GM19238 (cell line): ENCODE measurements around the gene ERICH6.
A peak's percentile ranks its signal among the peaks of the same experiment; 100 is the strongest.

Experiments
- DNase-seq: peaks from one replicate; pipeline ENCODE4 v3.0.0; 2011; ENCODE audit warnings: low spot score; ENCODE audit not compliant: insufficient read length

ERICH6 gene

GRCh38 chr3:150736903-150737832 lies 33.4 kb upstream of the ERICH6 start:
- no peak for DNase-seq

GRCh38 chr3:150736316-150736719 lies 32.6 kb upstream of the ERICH6 start:
- no peak for DNase-seq

- DNase-seq: no peak
Observed at GRCh38 chr3:150734795-150735119, 31.0 kb upstream of the ERICH6 start.

- DNase-seq: no peak
Observed at GRCh38 chr3:150733936-150734794, 30.4 kb upstream of the ERICH6 start.

DNA sequence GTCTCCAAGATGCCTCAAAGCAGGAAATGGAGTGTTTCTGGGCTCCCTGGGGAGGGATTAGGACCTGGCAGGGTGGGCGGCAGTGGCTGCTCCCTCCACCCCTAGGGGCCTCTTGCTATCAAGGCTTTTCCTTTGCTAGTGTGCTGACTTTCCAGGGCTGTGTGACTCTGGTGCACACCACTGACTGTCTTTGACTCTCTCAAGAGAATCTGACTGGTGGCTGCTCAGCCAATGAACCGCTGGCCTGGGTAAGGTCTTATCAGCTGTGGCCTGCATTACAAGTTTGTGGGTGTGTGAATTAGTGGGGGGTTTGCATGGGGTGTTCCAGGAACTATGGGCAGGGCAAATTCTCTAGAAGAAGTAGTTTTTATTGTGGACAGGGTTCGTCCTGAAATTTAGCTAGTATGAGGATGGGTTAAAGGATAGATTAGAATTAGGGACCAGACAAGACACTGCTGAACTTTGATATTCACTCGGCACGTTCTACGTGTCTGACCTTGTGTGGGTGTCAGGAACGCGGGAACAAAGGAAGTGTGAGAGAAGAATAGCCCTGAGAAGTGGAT lies 29.7 kb upstream of the ERICH6 start:
- no peak for DNase-seq

GRCh38 chr3:150729682-150730360 lies 26.1 kb upstream of the ERICH6 start:
- no peak for DNase-seq

GRCh38 chr3:150727653-150728502 lies 24.2 kb upstream of the ERICH6 start:
- DNase-seq: no peak

DNA sequence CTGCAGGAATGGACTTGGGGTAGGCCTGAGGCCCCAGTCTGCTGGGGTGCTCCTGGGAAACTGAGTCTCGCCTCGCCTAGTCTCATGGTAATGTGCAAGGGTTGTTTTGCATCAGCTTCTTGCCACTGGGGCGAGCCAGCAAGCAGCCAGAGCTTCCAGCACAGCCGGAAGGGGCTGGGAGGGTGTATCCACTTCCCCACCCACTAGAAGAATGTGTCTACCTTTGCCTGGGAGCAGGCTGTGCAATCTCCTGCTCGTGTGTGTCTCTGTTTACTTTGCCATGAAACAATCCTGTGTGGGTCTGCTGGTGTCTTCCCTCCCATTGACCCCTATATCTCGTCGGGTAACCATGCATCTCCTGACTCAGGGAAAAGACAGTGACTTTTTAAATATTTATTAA lies 21.8 kb upstream of the ERICH6 start:
- no peak for DNase-seq

GRCh38 chr3:150723946-150724345 lies 20.2 kb upstream of the ERICH6 start:
- DNase-seq: no peak

DNA sequence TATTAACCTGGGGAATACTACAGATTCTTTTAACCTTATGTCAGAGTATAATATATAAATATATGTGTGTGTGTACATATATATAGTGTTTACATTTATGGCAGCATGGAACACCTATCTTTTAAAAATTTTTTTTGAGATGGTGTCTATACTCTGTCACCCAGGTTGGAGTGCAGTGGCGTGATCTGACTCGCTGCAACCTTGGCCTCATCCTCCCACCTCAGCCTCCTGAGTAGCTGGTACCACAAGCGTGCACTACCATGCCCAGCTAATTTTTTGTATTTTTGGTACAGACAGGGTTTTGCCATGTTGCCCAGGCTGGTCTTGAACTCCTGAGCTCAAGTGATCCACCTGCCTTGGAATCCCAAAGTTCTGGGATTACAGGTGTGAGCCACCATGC lies 18.5 kb upstream of the ERICH6 start:
- DNase-seq: no peak

DNA sequence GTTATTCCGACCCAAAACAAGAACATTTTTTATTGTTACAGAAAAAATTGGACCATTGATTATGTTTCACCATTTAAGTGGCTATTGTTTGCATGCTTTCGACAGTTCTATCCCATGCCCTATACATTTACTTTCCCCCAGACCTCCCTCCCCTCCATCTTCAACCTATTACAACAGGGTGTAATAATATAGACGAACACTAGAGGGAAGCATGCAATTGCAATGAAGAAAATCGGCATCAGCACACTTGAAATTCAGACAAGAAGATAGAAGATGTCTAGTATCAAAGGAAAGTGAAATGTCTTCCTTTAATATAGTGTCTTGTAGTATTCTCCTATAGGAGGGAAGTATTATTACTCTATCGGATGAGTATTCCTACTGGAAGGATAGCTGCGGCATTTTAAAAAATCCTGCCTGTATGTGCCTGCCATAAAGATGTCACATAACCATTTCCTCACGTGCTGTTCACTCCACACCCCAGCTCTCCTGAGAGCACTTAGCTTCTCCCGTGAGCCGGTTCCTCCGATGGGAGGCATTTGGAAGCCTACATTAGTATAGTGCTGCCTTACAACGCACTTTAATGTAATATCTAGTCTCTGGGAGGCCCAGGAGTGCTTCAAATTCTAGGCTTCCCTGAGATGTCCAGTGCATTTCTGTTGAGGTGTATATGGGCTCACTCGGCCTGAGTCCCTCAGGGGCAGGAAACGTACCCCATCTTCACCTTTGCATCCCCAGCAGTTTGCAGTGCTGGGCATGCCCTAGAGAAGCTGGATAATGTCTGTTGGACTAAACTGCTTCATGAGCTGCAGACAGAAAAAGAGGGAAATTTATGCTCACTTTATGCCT lies 17.8 kb upstream of the ERICH6 start:
- peak; percentile 50 for DNase-seq

- DNase-seq: no peak
Observed at GRCh38 chr3:150720444-150720843, 16.7 kb upstream of the ERICH6 start.

GRCh38 chr3:150710097-150710496 lies 6.4 kb upstream of the ERICH6 start:
- DNase-seq: no peak

DNA sequence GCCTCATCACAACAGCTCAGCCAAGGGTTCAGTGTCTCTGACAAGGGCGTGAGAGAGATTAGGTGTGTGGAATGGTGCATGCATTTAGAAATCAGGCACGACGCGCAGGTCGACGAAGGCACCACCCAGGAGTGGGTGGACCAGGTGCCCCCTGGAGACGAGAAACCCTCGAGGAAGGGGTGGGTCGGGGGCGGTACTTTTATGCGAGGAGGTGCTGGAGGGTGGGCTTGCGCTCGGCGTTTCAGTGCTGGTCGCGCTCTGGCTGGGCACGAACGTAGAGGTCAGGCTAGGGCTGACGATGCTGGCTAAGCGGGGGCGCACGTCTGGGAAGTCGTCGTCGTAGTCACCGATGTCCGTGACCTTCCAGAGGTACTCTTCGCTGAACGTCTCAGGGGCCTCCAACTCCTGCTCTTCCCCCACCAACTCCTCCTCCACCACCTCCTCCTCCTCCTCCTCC lies 393 bp downstream of the ERICH6 start:
- DNase-seq: no peak

GRCh38 chr3:150699068-150699639 lies 4.6 kb downstream of the ERICH6 start:
- no peak for DNase-seq

- no peak for DNase-seq
Observed at GRCh38 chr3:150697646-150698045, 6.1 kb downstream of the ERICH6 start.

DNA sequence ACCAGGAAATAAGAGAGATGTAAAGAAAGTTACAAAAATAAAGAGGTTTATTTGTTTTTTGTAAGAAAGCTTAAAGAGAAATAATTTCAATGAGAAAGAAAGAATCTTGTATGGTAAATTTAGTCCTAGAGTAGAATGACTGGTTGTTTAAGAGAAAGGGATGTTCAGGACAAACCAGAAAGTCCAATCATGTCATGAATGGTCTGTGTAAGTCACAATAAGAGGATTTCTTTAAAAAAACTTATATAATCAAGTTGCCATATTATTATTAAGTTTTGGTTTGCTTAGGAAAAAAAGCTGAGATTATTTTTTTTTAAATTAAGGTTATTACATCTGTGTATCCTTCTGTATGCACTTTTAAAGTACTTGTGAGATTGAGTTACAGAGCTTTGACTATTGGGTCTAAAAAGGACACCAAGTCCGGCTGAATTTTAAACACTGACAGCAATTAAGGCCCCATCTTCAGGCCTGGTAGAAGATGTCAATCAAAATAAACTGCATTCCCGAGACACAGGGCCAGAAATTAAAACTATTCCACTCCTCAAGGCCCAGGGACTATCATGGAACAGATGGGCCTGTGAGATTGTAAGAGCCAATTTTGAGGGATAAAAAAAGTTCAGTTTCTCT lies 12.2 kb downstream of the ERICH6 start:
- DNase-seq: no peak

GRCh38 chr3:150687613-150688012 lies 16.1 kb downstream of the ERICH6 start:
- no peak for DNase-seq

- DNase-seq: no peak
Observed at GRCh38 chr3:150682824-150683223, 20.9 kb downstream of the ERICH6 start.
